HG03280 (cell line): ENCODE measurements around the gene CDH8.

Experiments
- ATAC-seq: cut with Tn5 transposase; IDR thresholded peaks from one replicate; pipeline ENCODE4 v1.9.1; 2021; ENCODE audit warnings: mild to moderate bottlenecking, moderate library complexity; ENCODE audit not compliant: unreplicated experiment

The CDH8 gene

GRCh38 chr16:62036101-62036801 lies at the start of gene CDH8:
Gene CDH8 (minus strand): TSS chr16:62036438. CDS start chr16:62021403, 15,035 bp downstream.
- no peak for ATAC-seq

- ATAC-seq: no peak
Observed at GRCh38 chr16:62079236-62079635, 43.0 kb upstream of the CDH8 start.

GRCh38 chr16:62077998-62078397 lies 41.8 kb upstream of the CDH8 start:
- ATAC-seq: no peak

DNA sequence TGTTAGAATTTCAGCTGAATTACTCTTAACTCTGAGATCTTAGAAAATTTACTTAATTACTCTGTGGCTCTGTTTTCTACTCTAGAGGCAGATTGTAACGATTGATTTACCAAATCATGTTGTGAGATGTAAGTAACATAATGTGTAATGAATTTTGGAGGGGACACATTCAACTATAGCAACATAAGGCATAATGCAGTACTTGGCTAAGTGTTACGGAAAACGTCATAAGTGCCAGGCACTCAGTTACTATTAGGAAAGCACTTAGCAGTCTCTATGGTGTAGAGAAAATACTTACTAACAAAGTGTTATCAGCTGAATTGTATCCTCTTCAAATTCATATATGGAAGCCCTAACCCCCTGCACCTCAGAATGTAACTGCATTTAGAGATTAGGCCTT lies 40.6 kb upstream of the CDH8 start:
- no peak for ATAC-seq

DNA sequence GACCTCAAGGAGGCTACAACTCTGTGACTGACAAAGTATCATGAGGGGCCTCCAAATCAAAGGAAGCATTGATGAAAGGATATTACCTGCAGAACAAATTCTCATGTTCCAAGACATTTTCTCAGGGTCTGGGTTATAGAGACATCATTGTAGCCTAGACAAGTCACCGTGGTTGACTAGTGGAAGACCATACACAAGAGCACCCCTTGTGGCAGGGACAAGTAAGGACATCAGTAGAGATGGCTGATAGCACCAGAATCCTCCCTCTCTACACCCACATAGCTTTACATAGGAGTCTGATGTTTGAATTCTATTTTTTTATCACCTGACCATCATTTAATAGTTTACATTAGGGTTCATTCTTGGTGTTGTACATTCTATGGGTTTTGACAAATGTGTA lies 32.5 kb upstream of the CDH8 start:
- no peak for ATAC-seq

DNA sequence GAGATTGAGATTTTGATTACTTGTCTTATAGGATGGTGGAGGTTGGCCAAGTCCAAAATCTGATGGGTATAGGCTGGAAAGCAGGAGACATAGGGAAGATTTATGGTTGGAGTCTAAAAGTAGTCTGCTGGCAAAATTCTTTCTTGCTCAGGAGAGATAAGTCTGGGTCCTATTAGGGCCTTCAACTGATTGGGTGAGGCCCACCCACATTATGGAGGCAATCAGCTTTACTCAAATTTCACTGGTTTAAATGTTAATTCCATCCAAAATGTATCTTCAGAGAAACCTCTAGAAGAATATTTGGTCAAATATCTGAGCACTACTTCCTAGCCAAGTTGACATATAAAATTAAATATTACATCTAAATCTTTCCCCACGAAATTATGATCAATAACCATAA lies 31.7 kb upstream of the CDH8 start:
- no peak for ATAC-seq

DNA sequence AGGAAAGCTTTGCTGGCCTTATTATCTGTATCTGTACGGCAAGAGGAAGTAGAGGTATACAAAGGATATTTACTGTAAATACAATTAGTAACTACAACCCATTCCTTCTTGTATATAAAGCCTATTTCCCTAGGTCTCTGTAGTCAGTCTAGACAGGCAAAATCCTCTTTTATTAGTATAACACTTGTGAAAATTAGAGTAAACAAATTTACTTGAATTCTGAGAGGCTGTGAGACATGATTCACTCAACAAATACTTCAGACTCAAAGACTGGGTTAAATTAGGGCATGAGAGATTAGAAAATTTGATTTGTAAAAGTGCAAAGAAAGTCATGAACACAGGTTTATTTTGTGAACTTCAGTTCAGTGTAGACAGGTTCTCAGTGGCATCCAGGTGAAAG lies 30.9 kb upstream of the CDH8 start:
- no peak for ATAC-seq

DNA sequence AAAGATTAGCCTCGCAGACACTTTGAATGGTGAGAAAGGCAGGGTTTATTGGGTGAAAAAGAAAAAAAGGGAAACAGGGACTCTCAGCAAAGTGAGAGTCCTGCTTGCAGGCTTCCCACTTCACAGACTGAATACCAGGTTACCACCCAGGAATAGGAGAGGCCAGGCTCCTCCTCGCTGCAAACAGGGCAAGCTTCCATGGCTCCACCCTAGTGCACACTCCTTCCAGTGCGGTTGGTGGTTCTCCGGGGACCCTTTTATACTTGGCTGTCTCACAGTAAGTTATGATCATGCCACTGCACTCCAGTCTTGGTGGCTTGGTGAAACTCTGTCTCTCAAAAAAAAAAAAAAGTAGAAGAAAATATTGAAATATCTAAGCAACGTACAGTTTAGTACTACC lies 30.5 kb upstream of the CDH8 start:
- no peak for ATAC-seq

GRCh38 chr16:62064173-62064572 lies 27.9 kb upstream of the CDH8 start:
- no peak for ATAC-seq

DNA sequence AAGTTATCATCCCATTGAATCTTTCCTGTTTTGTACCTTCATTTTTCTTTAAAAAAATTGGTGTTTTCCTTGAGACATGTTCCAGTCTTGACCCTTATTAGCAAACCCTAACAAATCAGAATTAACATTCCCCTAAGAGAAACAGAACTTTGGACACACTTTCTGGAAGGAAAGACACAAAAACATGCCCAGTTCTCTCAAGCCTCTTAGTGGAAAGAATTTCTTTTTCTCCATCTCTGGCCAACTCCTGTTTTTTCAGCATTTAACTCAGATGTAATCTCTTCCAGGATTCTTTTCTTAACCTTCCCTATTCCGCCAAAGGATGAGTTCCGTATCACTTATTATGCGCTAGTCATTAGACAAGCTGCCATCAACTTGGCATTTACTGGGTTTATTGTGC lies 23.9 kb upstream of the CDH8 start:
- ATAC-seq: no peak

DNA sequence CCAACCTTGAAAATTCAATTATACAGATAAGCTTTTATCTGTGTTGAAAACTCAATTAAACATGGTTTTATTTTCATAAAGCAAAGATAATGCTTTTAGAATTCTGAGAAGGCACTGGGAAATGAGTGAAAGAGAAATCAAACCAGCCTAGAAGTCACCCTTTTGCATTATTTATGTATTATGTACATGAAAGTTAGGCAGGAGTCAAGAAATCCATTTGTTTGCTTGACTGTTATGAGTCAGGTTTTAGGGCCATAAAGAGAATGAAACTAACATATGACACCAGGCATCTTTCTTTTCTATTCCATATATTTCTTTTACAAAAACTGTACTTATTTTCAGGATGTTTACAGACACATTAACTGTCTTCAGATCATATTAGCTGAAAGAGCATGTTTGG lies 23.3 kb upstream of the CDH8 start:
- ATAC-seq: no peak

- ATAC-seq: no peak
Observed at GRCh38 chr16:62058412-62058811, 22.2 kb upstream of the CDH8 start.

GRCh38 chr16:62051942-62052341 lies 15.7 kb upstream of the CDH8 start:
- ATAC-seq: no peak

GRCh38 chr16:62050793-62051192 lies 14.6 kb upstream of the CDH8 start:
- no peak for ATAC-seq

GRCh38 chr16:62046801-62047200 lies 10.6 kb upstream of the CDH8 start:
- no peak for ATAC-seq

- no peak for ATAC-seq
Observed at GRCh38 chr16:62041401-62041800, 5.2 kb upstream of the CDH8 start.

DNA sequence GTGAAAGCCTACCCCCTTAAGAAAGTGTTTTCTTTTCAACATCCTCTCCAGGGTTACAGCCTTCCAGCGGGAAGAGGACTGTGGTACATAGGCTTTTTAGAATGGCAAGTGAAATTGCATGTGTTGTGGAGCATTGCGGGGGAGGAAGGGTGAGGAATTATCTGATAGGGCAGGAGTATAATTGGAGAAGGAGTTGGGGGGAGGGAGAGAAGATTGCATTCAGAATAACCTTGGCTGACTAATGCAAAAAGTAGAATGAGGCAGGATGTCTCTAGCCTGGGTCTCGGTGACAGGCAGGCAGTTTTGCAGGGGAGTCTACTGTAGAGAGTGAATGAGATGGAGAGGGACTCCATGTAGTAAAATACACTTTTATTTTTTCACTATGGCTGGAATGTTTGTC lies 2.4 kb upstream of the CDH8 start:
- ATAC-seq: no peak

GRCh38 chr16:62038225-62038624 lies 2.0 kb upstream of the CDH8 start:
- no peak for ATAC-seq

DNA sequence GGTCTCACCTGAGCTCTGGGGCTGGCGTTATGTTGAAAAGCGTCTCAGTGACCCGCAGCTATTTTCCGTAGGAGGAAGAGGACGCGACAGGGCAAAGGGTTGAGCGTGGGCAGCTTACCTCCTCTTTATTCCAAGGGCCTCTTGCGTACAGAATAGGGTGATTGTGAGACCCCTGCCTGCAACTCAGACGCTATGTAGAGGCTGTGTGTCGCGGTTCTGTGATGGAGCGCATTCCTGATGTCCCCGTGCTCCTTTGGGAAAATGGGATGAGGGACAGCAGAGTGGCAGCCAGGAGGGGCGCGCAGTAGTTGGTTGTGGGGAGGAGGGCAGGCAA lies 531 bp upstream of the CDH8 start:
- ATAC-seq: no peak

- ATAC-seq: no peak
Observed at GRCh38 chr16:62035115-62036092, 834 bp downstream of the CDH8 start.

DNA sequence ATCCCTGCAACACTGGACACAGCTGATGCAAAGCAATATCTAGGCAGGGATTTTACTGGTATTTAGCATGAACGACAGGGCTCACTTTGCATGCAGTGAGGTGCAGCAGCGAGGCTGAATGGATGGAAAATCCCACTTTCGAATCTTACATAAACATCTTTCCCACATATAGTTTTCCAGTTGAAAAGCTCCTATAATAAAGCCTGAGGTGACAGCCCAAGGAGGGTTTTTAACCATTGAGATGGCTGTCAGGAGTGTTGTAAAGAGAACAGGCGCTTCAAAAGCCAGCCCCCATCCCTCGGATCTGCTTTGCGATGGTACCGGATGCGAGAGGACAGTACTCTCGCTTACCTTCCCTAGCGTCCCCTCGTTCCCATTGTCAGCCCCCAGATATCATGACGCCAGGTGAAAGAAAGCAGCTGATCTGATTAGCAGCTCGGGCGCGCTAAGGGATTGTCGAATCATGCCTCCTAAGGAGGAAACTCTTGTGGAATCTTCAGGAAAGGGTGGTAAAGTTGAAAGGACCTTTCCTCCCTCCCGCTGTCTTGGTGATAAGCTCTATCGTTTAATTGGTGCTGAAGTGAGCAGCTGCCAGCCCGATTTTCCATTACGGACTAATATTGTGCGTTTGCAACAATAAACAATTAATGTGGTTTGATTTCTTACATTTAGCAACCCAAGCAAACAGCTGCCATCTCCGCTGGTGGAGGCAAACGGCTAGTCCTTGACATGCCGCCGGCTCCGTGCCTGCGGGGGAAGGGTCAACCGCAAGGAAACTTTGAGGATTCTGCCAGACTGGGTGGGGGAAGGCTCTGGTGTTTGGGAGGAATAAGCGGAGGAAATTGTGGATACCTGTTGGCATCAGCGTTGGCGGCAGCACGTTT lies 1.8 kb downstream of the CDH8 start:
- ATAC-seq: no peak
